ENCODE data around the gene SAMD3.
A peak's percentile ranks its signal among the peaks of the same experiment; 100 is the strongest.

Gene SAMD3

DNA sequence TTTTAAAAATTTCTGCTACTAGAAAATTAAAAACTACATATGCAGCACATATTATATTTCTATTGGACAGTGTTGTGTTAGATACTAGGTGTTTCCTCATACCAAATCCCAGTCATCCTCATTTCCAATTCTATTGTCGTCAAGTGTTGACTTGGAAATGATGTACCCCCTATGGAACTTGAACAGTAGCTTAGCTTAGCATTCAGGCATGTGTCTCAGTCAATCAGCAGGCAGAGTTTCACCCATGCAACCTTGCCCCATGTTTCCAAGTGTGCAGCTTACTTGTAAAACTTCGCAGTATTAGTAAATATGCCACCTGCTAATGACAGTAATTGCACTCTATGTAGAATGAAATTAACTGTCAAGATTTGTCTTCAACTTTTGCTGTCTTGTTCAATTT is 59.5 kb downstream of the SAMD3 start:
- TF ChIP-seq CTCF (IDR thresholded peaks at IDR 0.05; ENCODE audit: low read length, missing control alignments), result no peak
- DNase-seq (ENCODE audit: low read depth), result no peak
- H3K4me3 ChIP-seq (replicated peaks; ENCODE audit: low read depth, low read length), result no peak overlapping the region

DNA sequence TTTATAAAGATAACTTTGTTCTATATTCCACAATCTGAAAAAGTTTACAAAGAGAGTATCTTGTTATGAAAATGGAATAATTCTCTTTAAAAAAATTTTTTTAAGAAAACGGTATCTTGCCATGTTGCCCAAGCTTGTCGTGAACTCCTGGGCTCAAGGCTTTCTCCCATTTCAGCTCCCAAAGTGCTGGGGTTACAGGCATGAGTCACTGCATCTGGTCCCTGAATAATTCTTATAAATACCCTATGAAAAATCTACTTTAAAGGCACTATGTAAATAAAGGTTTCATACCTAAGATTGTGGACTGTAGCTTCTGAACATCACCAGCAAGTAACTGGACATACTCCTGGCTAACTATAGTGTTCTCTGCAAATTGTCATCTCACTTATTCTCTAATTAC is 60.3 kb downstream of the SAMD3 start:
- DNase-seq (ENCODE audit: low read depth), result no peak
- H3K4me3 ChIP-seq (replicated peaks; ENCODE audit: low read depth, low read length), result no peak overlapping the region

DNA sequence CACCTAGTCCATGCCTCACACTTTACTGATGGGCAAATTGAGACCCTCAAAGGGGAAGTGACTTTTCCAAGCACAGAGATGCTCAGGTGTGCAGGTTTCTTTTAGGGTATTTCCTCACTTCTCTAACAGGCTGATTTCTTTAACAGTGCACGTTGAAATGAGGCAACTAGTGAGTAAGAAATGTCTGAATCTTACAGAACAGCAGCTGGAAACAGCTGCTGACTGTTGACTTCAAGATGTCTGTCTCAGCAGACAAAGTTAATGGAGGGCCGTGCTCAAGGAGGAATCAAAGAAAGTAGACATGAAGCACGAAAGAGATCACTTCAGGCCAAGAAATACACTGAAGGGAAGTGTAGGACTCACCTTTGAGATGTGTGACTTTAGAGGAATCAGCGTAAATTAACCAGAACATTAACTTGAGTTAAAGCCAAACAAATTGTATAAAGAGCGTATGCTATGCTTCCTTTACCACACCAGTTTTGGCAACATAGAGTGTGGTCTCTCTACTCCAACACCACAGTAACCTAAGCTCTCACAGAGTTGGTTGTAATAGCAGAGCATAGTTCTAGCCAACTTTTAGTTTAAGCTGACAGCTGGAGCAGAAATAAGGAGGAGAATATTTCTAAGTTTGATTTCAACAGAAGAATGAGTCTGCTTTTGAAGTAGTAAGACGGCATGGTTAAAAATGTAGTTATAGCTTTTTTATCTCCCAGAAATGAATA is 60.9 kb downstream of the SAMD3 start:
- no peak for TF ChIP-seq CTCF (IDR thresholded peaks at IDR 0.05; ENCODE audit: low read length, missing control alignments)
- no peak overlapping the region for H3K4me3 ChIP-seq (replicated peaks; ENCODE audit: low read depth, low read length)
- peak; percentile 29 for DNase-seq (ENCODE audit: low read depth)

More for the DNA sequence above, 60.3 kb downstream of the SAMD3 start:
- TF ChIP-seq CTCF (IDR thresholded peaks at IDR 0.05; ENCODE audit: low read length, missing control alignments), result no peak

DNA sequence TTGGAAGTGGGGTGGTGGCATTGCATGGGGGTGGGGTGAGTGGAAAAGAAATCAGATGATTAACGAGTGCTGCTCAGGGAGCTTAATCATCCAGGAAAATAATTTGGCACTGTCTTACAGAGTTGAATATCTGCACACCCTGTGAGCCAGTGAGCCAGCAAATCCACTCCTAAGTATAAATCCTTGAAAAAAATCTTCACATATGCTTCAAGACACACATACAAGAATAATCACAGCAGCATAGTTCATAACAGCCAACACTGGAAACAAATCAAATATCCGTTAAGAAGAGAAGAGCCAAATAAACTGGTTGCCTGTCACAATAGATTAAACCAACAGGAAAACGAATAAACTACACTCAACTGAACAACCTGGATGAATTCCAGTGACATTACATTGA is 62.8 kb downstream of the SAMD3 start:
- no peak for DNase-seq (ENCODE audit: low read depth)
- no peak for TF ChIP-seq CTCF (IDR thresholded peaks at IDR 0.05; ENCODE audit: low read length, missing control alignments)

DNA sequence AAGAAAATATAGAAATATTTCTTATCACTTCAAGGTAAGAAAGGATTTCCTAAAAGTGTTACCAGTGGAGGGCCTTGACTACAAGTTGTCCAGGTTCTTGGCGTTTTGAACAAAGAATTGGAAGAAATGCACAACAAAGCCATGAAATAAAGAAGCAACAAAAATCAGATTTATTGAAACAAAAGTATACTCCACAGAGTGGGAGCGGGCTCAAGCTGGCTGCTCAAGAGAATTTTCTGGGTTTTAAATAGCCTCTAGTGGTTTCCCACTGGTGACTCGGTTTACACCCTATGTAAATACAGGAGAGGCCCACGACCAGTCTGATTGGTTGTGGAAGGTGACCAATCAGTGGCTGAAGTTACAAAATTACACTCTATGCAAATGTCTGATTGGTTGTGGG is 64.2 kb downstream of the SAMD3 start:
- no peak for TF ChIP-seq CTCF (IDR thresholded peaks at IDR 0.05; ENCODE audit: low read length, missing control alignments)
- DNase-seq (ENCODE audit: low read depth), result no peak
- no peak overlapping the region for H3K4me3 ChIP-seq (replicated peaks; ENCODE audit: low read depth, low read length)

More for the DNA sequence above, 62.8 kb downstream of the SAMD3 start:
- H3K4me3 ChIP-seq (replicated peaks; ENCODE audit: low read depth, low read length), result no peak overlapping the region

DNA sequence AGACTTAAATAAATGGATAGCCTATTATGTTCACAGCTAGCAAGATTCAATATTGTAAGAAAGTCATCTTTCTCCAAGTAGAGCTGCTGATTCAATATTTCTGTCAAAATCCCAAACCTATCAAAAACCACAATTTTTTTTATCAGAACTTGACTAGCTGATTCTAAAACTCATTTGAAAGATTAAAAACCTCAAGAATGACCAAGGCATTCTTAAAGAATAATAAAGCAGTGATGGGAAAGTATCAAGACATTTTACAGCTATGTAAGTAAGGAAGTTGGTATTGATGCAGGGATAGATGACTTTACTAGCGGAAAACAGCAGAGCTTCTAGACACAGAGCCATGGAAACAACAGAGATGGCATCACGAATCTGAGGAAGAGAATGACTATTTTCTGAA is 64.7 kb downstream of the SAMD3 start:
- H3K4me3 ChIP-seq (replicated peaks; ENCODE audit: low read depth, low read length), result no peak overlapping the region
- no peak for TF ChIP-seq CTCF (IDR thresholded peaks at IDR 0.05; ENCODE audit: low read length, missing control alignments)
- DNase-seq (ENCODE audit: low read depth), result no peak

DNA sequence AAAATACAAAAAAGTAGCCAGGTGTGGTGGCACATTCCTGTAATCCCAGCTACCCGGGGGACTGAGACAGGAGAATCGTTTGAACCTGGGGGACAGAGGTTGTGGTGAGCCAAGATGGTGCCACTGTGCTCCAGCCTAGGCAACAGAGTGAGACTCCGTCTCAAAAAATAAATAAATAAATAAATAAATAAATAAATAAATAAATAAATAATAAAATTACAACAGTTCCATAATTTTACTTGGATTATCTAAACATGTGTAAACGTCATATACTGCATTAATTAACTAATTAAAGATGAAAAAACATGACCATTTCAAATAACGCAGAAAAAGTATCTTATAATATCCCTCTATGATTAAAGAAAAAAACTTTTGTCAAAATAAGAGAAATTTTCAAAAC is 65.8 kb downstream of the SAMD3 start:
- no peak for DNase-seq (ENCODE audit: low read depth)
- H3K4me3 ChIP-seq (replicated peaks; ENCODE audit: low read depth, low read length), result no peak overlapping the region
- TF ChIP-seq CTCF (IDR thresholded peaks at IDR 0.05; ENCODE audit: low read length, missing control alignments), result no peak
